Activated naive CD4-positive, alpha-beta T cell treated with anti-CD3 and anti-CD28 coated beads for 36 hours (primary cell): ENCODE data around the gene CAP2. TPM values are rescaled to one million over a fixed set of nuclear protein-coding genes. Genes with fewer than 3 reads are reported as not detected.

ENCODE experiments used
- CTCF ChIA-PET: fragments of 350-600 bp; sonication (Branson Sonifier 250); formaldehyde crosslinking; loops from one replicate; lab custom pipeline; 2021; ENCODE audit warnings: antibody characterized with exemption; lab: Charles Lee
- DNase-seq: peaks from one replicate; pipeline ENCODE4 v3.0.0-alpha.2; 2020
- H3K27ac Mint-ChIP-seq: one replicate; pipeline ENCODE4 v1.8.0; 2021; ENCODE audit warnings: mild to moderate bottlenecking, mixed read lengths
- H3K27me3 Mint-ChIP-seq: one replicate; pipeline ENCODE4 v1.8.0; 2021; ENCODE audit warnings: low read depth, mixed read lengths
- H3K36me3 Mint-ChIP-seq: one replicate; pipeline ENCODE4 v1.8.0; 2021; ENCODE audit warnings: low read depth, mixed read lengths
- H3K4me1 Mint-ChIP-seq: one replicate; pipeline ENCODE4 v1.8.0; 2021; ENCODE audit warnings: low read depth, mixed read lengths
- H3K4me3 Mint-ChIP-seq: one replicate; pipeline ENCODE4 v1.8.0; 2021; ENCODE audit warnings: mild to moderate bottlenecking, moderate library complexity, mixed read lengths
- H3K9me3 Mint-ChIP-seq: one replicate; pipeline ENCODE4 v1.8.0; 2021; ENCODE audit warnings: mixed read lengths
- intact Hi-C: fragments of 100-400 bp; cut with micrococcal nuclease; formaldehyde crosslinking; loops from one replicate; pipeline ENCODE4 v1.15.1; 2023
- total RNA-seq, 2 experiments: library from RNA; stranded (reverse); gene quantifications; one replicate each; pipeline ENCODE4 v1.2.3, GENCODE V29; 2021

Gene CAP2
- total RNA-seq, 2 experiments from 2014 or later: not detected

GRCh38 chr6:17485181-17485580 is 91.8 kb downstream of the CAP2 start:
- DNase-seq: no peak
- H3K27me3 Mint-ChIP-seq: peaks cover 9% of the 10 kb centered on the region
- no peaks in the 10 kb centered on the region for H3K36me3 Mint-ChIP-seq
- no peak overlapping the region for H3K4me3 Mint-ChIP-seq
- H3K9me3 Mint-ChIP-seq: no peaks in the 10 kb centered on the region
- H3K4me1 Mint-ChIP-seq: no peaks in the 10 kb centered on the region
- H3K27ac Mint-ChIP-seq: no peak overlapping the region
- CTCF ChIA-PET: no interaction called here
- intact Hi-C loops: no loop called here

DNA sequence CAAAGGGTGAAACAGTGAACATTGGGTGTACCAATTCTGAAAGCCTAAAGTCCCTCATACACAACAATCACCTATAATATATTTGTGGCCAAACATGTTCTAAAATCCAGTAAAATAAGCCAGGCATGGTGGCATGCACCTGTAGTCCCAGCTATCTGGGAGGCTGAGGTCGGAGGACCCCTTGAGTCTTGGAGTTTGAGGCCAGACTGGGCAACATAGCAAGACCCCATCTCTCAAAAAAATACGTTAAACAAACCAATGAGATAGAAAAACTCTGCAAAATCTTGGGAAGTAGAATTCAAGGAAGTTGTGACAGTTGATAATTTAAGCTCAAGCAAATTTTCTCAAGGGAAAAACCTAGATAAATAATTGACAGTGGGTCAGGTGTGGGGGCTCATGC is 92.6 kb downstream of the CAP2 start:
- peaks cover 11% of the 10 kb centered on the region for H3K27me3 Mint-ChIP-seq

GRCh38 chr6:17486680-17487079 is 93.3 kb downstream of the CAP2 start:
- no peak for DNase-seq
- Mint-ChIP-seq H3K4me3 (no peak overlapping the region), H3K27me3 (peaks cover 13% of the 10 kb centered on the region), H3K36me3 (no peaks in the 10 kb centered on the region), H3K4me1 (no peaks in the 10 kb centered on the region), H3K27ac (no peak overlapping the region), H3K9me3 (no peaks in the 10 kb centered on the region)
- CTCF ChIA-PET: no interaction called here
- intact Hi-C loops: no loop called here

More for the DNA sequence above, 92.6 kb downstream of the CAP2 start:
- CTCF ChIA-PET: no interaction called here
- Mint-ChIP-seq H3K4me3 (no peak overlapping the region), H3K36me3 (no peaks in the 10 kb centered on the region), H3K9me3 (no peaks in the 10 kb centered on the region), H3K4me1 (no peaks in the 10 kb centered on the region), H3K27ac (no peak overlapping the region)
- intact Hi-C loops: no loop called here
- DNase-seq: no peak

GRCh38 chr6:17490724-17491123 is 97.3 kb downstream of the CAP2 start:
- Mint-ChIP-seq H3K27me3 (peaks cover 24% of the 10 kb centered on the region), H3K36me3 (no peaks in the 10 kb centered on the region), H3K4me1 (no peaks in the 10 kb centered on the region), H3K4me3 (no peak overlapping the region), H3K9me3 (no peaks in the 10 kb centered on the region), H3K27ac (no peak overlapping the region)
- intact Hi-C loops: no loop called here
- no peak for DNase-seq
- CTCF ChIA-PET: interaction anchor here (0.7 kb wide), 1 partner anchor 15 kb away, joined by 3 read pairs; no protein-coding TSS in a partner anchor

GRCh38 chr6:17491416-17492142 is 98.2 kb downstream of the CAP2 start:
- intact Hi-C loops: no loop called here
- peaks cover 24% of the 10 kb centered on the region for H3K27me3 Mint-ChIP-seq
- H3K27ac Mint-ChIP-seq: no peak overlapping the region
- no peaks in the 10 kb centered on the region for H3K9me3 Mint-ChIP-seq
- no peak for DNase-seq
- no peak overlapping the region for H3K4me3 Mint-ChIP-seq
- H3K4me1 Mint-ChIP-seq: no peaks in the 10 kb centered on the region
- CTCF ChIA-PET: interaction anchor here (0.6 to 1.0 kb wide), 3 partner anchors 9 to 50 kb away, joined by 3 read pairs; no protein-coding TSS in a partner anchor
- no peaks in the 10 kb centered on the region for H3K36me3 Mint-ChIP-seq

GRCh38 chr6:17492350-17492749 is 99.0 kb downstream of the CAP2 start:
- intact Hi-C loops: no loop called here
- no peak for DNase-seq
- no peaks in the 10 kb centered on the region for H3K9me3 Mint-ChIP-seq
- CTCF ChIA-PET: interaction anchor here (0.6 kb wide), 1 partner anchor 51 kb away, joined by 3 read pairs; no protein-coding TSS in a partner anchor
- no peak overlapping the region for H3K4me3 Mint-ChIP-seq
- no peaks in the 10 kb centered on the region for H3K4me1 Mint-ChIP-seq
- no peaks in the 10 kb centered on the region for H3K36me3 Mint-ChIP-seq
- peaks cover 27% of the 10 kb centered on the region for H3K27me3 Mint-ChIP-seq
- no peak overlapping the region for H3K27ac Mint-ChIP-seq

DNA sequence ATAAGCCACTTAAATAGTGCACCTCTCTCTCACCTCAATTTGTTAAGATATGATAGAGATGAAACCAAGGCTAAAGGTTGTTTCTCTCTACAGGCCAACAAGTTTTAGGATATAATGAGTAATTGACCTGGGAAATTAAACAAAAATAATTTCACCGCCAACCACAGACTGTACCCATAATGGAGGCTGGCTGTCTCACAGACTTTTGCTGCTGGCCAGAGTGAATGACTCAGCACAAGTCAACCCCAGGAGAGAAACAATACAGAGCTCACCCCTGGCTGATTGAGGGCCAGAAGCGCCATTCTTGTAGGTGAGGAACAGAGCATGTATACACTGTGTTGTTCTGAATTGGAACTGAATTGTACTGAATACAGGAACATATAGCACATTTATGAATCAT is 99.9 kb downstream of the CAP2 start:
- Mint-ChIP-seq H3K9me3 (no peaks in the 10 kb centered on the region), H3K4me3 (no peak overlapping the region), H3K27ac (no peak overlapping the region), H3K36me3 (no peaks in the 10 kb centered on the region), H3K4me1 (no peaks in the 10 kb centered on the region), H3K27me3 (peaks cover 27% of the 10 kb centered on the region)
- no peak for DNase-seq
- intact Hi-C loops: no loop called here
- CTCF ChIA-PET: no interaction called here

DNA sequence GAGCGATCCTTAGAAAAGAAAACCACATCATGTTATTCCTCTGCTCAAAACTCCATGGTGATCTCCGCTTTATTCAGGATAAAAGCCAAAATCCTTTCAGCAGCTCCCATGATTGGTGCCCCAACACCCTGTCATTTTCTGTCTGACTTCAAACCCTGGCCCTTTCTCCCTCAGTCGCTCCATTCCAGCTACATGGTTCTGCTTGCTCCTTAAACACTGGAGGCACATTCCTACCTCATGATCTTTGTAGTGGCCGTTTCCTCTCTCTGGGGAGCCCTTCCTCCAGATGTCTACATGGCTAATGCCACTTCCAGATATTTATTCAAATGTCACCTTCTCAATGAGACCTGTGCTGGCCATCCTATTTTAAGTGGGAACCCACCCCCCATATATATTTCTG is 100.8 kb downstream of the CAP2 start:
- Mint-ChIP-seq H3K36me3 (no peaks in the 10 kb centered on the region), H3K27me3 (peaks cover 27% of the 10 kb centered on the region), H3K4me1 (no peaks in the 10 kb centered on the region), H3K4me3 (no peak overlapping the region), H3K27ac (no peak overlapping the region), H3K9me3 (no peaks in the 10 kb centered on the region)
- no peak for DNase-seq
- CTCF ChIA-PET: no interaction called here
- intact Hi-C loops: no loop called here

DNA sequence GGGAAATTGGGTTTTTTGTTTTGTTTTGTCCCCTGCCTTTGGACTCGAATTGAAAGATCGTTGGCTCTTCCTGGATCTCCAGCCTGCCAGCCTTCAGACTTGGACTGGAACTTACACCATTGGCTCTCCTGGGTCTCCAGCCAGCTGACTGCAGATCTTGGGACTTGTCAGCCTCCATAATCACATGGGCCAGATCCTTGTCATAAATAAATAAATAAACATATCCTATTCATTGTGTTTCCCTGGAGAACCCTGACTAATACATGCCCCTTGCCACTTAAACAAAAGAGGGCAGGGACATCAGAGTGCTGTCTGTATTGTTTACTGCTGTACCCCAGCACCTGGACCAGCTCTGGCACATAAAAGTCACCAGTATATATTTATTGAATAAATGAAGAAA is 101.5 kb downstream of the CAP2 start:
- no peak for DNase-seq
- peaks cover 27% of the 10 kb centered on the region for H3K27me3 Mint-ChIP-seq
- CTCF ChIA-PET: no interaction called here
- no peak overlapping the region for H3K27ac Mint-ChIP-seq
- H3K4me3 Mint-ChIP-seq: no peak overlapping the region
- no peaks in the 10 kb centered on the region for H3K36me3 Mint-ChIP-seq
- no peaks in the 10 kb centered on the region for H3K4me1 Mint-ChIP-seq
- intact Hi-C loops: no loop called here
- no peaks in the 10 kb centered on the region for H3K9me3 Mint-ChIP-seq

DNA sequence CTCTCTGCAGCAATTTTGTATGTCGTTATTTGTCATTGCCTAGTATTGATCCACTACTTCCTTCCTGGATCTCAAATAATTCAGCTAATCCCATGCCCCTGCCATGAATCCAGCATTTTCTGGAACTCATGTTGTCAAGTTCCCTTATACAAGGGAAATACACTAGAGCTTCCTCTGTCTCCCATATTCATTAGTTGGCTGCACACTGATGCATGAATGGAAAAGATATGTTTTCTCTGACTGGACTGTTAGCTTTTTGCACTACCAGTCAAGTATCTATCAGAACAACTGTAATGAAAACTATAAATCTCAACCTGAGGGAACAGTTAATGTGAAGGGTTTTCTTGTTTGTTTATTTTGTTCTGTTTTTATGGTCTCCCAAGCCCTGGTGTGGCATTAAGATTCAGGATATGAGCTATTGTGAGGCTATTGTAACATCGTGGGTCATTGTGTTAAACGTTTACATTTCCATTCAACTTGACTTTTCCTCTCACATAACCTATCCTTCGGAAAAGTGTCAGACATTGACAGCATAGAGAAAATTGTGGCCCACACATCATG is 104.2 kb downstream of the CAP2 start:
- Mint-ChIP-seq H3K9me3 (no peaks in the 10 kb centered on the region), H3K4me1 (no peaks in the 10 kb centered on the region), H3K4me3 (no peak overlapping the region), H3K27ac (no peak overlapping the region), H3K27me3 (peaks cover 18% of the 10 kb centered on the region), H3K36me3 (no peaks in the 10 kb centered on the region)
- no peak for DNase-seq
- CTCF ChIA-PET: interaction anchor here (0.7 to 1.7 kb wide), 2 partner anchors 293 to 959 kb away, joined by 3 read pairs; no protein-coding TSS in a partner anchor
- intact Hi-C loops: no loop called here

DNA sequence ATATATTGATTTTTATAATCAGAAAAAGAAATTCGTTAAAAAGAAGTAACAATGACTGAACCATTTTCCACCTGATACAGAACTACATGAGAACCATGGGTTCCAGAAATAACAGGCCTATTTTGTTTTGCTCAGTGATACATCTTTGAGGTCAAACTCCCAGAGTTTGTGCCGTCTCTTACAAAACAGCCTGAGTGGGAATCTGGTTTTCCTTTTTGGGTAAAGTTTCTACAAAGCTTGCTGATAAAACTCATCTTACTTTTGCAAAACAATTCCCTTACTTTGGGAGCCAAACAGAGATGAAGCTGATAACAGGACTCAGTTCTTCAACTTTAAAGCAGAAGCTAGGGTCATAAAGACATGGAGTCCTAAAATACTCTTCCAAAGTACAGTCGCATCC is 108.0 kb downstream of the CAP2 start:
- H3K4me3 Mint-ChIP-seq: no peak overlapping the region
- no peaks in the 10 kb centered on the region for H3K4me1 Mint-ChIP-seq
- CTCF ChIA-PET: no interaction called here
- H3K27ac Mint-ChIP-seq: no peak overlapping the region
- no peak for DNase-seq
- intact Hi-C loops: no loop called here
- no peaks in the 10 kb centered on the region for H3K9me3 Mint-ChIP-seq
- no peaks in the 10 kb centered on the region for H3K36me3 Mint-ChIP-seq
- peaks cover 3% of the 10 kb centered on the region for H3K27me3 Mint-ChIP-seq

- no peaks in the 10 kb centered on the region for H3K4me1 Mint-ChIP-seq
- no peaks in the 10 kb centered on the region for H3K9me3 Mint-ChIP-seq
- H3K4me3 Mint-ChIP-seq: no peak overlapping the region
- CTCF ChIA-PET: no interaction called here
- intact Hi-C loops: no loop called here
- DNase-seq: no peak
- no peaks in the 10 kb centered on the region for H3K36me3 Mint-ChIP-seq
- H3K27me3 Mint-ChIP-seq: no peaks in the 10 kb centered on the region
- no peak overlapping the region for H3K27ac Mint-ChIP-seq
Measured at GRCh38 chr6:17501982-17502704, 108.7 kb downstream of the CAP2 start.
